Epithelial cell of prostate (primary cell): ENCODE measurements around the gene PTPN12.
A peak's percentile ranks its signal among the peaks of the same experiment; 100 is the strongest.

Source experiments
- DNase-seq: peaks from one replicate; pipeline ENCODE4 v3.0.0-alpha.2; 2011; ENCODE audit warnings: low read depth, low spot score
- H3K27ac ChIP-seq: fragments of 450-650 bp; 2 replicates; pipeline ENCODE4 v1.5.1; 2017; ENCODE audit warnings: mild to moderate bottlenecking

Gene PTPN12

DNA sequence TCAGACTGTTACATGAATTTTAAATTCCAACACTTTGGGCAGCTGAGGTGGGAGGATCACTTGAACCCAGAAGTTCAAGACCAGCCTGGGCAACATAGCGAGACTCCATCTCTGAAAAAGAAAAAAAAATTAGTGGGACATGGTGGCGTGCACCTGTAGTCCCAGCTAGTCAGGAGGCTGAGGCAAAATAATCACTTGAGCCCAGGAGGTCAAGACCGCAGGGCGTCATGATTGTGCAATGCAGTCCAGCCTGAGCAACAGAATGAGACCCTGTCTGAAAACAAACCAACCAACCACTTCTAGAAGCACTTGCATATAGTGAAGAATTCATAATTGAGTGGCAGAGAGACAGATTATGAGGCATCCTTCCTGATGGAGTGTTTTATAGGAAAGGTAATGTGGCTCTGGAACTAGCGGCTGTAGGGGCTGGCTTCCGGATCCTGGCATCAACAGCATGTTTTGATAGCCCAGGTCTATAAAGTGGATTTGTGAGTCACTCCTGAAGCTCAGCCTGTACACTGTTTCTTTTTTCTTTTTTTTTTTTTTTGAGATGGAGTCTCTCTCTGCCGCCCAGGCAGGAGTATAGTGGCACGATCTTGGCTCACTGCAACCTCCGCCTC, 118.9 kb downstream of the PTPN12 start:
- no peak overlapping the region for H3K27ac ChIP-seq
- no peak for DNase-seq

DNA sequence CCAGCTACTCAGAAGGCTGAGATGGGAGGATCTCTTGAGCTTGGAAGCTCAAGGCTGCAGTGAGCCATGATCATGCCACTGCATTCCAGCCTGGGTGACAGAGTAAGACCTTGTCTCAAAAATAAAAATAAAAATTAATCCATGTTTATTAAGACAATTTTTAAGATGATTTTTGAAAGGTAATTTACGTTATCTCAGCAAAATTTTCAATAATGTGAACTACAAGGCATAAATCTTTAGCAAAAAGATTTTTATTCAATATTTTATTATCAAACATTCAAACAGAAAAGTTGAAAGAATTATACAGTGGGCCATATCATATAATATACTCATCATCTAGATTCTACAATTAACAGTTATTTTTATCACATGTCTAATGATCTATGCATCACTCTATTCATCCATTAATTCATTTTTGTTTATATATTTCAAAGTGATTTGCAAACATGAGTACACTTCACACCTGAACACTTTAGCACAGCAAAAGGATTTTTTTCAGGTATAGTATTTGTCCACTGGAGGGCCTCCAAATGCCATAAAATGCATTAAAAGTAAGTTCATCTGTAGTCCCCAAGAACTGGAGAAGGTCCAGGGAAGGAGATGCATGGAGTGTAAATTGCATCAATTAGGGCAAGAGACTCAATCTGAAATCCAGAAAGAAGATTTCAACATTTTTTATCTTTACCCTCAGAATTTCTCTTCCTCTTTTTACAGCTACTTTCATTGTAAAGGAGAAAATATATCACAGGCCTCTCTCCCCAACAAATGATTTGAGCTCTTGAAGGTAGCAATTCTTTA, 120.5 kb downstream of the PTPN12 start:
- H3K27ac ChIP-seq: no peak overlapping the region
- no peak for DNase-seq

DNA sequence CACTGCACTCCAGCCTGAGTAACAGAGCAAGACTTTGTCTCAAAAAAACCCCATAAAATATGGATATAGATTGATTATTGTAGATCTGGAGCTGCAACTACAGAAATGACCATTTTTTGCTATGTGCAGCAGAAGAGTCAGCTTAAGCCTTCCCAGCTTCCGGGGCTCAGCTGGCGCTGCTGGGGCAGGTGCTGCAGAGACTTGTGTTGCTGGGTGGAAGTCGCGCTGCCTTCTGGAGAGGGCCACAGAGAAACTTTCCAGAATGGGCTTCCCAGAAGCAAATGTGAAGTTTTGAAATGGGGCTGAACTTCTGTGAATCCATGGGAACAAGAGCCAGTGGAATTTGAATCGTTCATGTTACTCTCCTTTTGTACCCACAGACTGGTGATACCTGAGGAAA, 121.8 kb downstream of the PTPN12 start:
- H3K27ac ChIP-seq: no peak overlapping the region
- no peak for DNase-seq

DNA sequence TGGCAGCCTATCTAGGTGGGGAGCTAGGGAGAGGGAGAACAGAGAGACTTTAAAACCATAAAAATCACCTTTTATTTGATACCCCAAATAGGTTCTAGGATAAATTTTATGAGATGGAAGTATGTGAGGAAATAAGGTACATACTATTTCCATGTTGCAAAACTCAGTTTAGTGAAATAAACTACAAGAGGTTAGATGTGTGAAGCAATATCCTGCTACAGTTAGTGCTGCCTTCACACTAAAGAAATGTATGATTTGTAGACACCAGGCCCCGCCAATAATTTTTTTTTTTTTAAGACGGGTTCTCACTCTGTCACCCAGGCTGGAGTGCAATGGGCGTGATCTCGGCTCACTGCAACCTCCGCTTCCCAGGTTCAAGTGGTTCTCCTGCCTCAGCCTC, 124.7 kb downstream of the PTPN12 start:
- peak overlapping the region; percentile 14 for H3K27ac ChIP-seq
- no peak for DNase-seq

DNA sequence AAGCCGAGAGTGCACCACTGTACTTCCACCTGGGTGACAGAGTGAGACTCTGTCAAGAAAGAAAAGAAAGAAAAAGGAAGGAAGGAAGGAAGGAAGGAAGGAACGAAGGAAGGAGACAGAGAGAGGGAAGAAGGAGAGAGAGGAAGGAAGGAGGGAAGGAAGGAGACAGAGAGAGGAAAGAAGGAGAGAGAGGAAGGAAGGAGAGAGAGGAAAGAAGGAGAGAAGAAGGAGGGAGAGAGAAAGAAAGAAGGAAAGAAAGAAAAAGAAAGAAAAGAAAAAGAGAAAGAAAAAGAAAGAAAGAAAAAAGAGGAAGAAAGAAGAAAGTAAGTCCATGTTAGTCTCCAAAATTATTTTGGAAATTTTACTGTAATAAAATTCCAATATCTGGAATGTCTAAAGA, 125.8 kb downstream of the PTPN12 start:
- H3K27ac ChIP-seq: peak overlapping the region; percentile 14
- DNase-seq: no peak

DNA sequence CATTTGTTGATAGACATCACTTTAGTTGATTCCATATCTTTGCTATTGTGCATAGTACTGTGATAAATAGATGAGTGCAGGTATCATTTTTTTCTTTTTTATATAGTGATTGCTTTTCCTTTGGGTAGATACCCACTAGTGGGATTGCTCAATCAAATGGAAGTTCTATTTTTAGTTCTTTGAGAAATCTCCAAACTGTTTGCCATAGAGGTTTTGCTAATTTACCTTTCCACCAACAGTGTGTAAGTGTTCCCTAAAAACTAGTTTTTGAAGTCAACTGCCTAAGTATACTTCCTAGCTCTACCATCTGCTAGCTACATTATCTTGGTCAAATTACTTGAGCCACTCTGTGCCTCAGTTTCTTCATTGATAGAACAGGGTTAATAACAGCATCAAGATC, 127.6 kb downstream of the PTPN12 start:
- no peak for DNase-seq
- H3K27ac ChIP-seq: peak overlapping the region; percentile 69

DNA sequence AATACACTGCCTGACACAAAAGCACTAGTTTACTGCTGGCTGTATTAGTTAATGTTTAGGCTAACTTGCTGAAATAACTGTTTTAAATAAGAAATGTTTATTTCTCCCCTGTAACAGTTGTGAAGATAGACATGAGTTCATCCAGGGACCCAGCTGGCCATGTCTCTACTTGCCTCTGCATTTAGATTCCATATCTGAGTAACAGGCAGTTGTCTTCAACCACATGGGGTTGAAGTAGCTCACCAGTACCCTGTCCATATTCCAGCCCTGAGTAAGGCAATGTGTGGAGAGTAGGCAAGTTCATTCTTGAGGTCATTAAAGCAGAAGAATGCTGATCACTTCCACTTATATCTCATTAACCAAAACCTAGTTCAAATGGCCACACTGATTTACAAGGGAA, 128.1 kb downstream of the PTPN12 start:
- DNase-seq: peak; percentile 83
- H3K27ac ChIP-seq: peak overlapping the region; percentile 69

DNA sequence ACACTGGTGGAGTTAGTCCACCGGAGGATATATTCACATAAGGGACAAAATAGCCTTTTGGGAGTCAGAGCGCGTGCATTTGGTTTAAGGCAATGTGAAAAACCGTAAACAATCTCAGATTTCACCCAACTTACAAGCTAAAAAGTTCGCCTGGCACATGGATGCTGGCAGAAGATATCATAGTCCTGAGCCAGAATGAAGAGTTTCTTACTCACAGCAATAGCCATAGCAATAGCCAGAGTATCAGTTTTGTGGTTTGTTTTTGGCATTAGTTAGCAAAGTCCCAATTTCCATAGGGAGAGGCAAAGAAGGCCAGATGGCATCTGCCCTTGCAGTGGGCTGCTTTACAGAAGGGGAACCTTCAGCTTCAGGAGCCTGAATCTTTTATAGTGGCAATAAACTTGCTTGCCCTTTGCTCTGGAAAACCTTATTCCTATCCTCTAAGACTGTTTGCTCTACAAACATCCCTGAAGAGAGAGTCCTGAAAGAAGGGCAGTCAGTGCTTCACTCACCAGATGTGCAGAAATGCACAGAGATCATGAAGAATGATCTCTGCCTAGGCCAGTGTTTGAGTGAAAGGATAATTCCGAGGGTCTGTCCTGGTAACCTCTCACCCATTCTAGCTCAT, 130.5 kb downstream of the PTPN12 start:
- no peak for DNase-seq
- no peak overlapping the region for H3K27ac ChIP-seq

DNA sequence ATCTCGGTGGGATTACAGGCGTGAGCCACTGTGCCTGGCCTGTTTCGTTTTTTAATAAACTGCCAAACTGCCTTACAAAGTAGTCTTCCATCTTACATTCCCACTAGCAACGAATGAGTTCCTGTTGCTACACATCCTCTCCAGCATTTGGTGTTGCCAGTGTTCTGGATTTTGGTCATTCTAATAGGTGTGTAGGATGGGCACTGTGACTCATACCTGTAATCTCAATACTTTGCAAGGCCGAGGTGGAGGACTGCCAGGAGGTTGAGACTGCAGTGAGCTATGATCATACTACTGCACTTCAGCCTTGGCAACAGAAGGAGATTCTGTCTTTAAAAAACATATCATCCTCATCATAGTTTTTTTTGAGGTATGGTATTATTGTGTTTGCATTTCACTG, 137.8 kb downstream of the PTPN12 start:
- peak; percentile 79 for DNase-seq
- peak overlapping the region; percentile 57 for H3K27ac ChIP-seq

DNA sequence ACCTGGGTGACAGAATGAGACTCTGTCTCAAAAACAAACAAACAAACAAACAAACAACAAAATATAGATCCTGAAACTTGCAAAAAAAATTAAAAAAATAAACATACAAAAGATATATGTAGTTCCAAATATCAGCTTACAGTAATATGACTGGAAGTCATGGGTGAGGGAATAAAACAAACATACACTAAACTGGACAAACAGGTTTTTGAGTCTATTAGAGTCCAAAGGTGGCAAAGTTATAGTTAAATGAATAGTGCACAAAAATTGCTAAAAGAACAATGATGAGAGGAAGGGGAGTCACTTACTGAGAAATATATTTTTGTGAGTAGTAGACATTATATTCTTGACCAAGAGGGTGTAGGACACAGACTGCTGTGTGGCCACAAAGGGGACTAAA, 142.5 kb downstream of the PTPN12 start:
- H3K27ac ChIP-seq: peak overlapping the region; percentile 43
- no peak for DNase-seq

DNA sequence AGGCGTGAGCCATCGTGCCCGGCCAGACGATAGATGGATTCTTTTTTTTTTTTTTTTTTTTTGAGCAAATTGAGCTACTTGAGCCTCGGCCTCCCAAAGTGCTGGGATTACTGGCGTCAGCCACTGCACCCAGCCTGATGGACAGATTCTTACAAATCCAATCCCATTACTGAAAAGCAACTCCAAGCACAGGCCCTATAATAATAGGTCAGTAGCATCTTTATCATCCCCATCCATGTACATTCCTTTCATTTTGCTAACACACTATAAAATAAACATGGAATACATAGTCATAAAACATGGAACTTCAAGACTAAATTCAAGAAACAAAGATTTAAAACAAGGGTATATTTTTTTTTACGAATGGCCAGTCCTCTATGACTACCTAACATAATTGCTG, 143.2 kb downstream of the PTPN12 start:
- no peak for DNase-seq
- H3K27ac ChIP-seq: peak overlapping the region; percentile 43

DNA sequence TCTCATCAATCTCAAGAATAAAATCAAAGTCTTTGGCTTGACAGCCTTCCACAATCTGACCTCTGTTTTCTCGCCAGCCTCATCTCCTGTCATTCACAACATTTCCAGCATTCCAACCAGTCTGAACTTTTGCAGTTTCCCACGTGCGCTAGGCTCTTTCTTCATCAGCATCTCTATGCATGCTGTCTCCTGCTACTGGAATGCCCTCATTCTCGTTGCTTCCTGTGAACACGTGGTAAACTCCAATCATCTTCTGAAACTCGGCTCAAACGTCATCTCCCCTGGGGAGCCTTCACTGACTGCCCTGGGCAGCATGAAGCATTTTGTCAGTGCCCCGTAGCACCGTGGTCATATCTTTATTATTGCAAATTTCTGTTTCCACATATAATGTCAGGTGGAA, 146.9 kb downstream of the PTPN12 start:
- peak overlapping the region; percentile 80 for H3K27ac ChIP-seq
- no peak for DNase-seq

DNA sequence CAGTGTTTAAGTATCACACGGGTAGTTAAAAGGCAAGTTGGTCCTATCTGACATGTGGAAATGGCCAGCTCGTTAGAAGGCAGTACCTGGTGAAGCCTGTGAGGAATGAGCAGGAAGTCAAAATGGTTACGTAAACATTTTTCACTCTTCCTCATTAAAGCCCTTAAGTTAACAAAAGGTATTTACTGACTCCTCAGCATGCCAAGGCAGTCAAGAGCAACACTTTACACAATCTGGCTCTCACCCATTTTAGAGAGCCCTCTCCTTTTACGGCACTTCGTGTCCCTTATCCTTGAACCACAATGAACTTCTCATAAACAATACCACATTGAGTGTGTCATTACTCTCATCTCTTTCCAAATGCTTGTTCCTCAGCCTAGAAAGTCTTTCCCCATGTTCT, 148.1 kb downstream of the PTPN12 start:
- peak; percentile 68 for DNase-seq
- peak overlapping the region; percentile 80 for H3K27ac ChIP-seq

DNA sequence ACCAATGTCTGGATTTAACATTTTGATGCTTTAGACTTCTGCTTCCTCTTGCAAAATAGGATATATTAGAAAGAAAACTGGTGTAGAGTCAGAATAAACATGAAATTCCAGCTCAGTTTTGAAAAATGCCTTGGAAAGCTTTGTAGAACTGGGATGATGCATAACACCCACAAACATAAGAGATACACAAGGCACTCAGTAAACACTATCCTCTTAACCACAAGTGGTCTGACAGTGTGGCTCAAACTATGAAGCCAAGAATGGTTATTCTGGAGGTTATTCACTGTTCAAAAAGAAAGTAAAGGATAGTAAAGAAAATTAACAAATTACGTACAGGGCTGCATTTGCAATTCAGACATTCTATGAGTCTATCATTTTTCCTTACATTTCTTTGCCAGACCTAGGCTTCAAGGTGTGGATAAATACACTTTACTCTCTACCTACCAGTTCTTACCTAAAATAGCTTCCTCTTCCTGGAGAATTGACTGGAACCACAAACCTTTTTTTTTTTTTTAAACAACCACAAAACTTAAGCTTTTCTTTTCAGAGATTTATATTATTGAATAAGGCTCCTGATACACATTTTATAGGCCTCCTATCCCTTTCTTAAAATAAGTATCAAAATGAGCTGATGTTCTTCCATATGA, 150.1 kb downstream of the PTPN12 start:
- DNase-seq: no peak
- no peak overlapping the region for H3K27ac ChIP-seq

DNA sequence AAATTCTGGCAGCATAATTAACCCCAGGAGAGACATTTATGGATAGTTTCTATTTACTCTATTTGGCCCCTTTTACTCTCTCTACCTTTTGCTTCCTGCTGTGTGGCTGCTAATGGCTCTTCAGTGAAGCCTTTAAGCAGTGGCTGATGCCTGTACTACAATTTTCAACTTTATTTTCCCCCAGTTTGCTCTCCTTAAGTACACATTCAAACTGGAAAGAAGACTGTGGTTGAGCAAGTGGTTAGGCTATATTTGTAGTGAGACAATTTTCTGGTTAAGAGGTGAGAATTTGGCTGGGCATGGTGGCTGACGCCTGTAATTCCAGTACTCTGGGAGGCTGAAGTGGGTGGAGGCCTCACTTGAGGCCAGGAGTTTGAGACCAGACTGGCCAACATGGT, 150.7 kb downstream of the PTPN12 start:
- H3K27ac ChIP-seq: no peak overlapping the region
- no peak for DNase-seq
